ENCODE data around the gene FILIP1.

Gene FILIP1

DNA sequence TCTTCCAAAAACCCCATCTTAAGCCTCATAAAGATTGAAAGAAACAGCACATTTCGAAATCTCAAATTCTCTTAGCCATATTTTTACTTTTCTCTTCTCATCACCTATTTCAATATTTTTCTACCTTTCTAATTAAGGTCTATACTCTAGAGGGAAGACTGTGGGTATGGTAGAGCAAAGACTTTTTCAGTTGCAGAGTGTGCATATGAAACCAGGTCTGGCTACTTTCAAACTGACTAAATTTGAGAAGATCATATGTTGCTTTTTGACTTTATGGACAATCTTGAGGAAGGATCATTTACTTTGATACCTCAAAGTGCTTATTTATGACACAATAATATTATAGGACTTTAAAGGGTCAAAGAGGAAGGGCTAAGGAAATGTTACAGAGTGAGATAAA is 20.7 kb downstream of the FILIP1 start:
- Histone ChIP-seq H2BK12ac (ENCODE audit: low read length in 2 of 2) (no peak overlapping the region), H3K27ac (ENCODE audit: low read length, poor library complexity, severe bottlenecking) (no peak overlapping the region), H4K91ac (ENCODE audit: low read length) (no peak overlapping the region), H3K79me1 (replicated peaks; ENCODE audit: low read length, poor library complexity, severe bottlenecking) (peaks cover 2% of the 10 kb centered on the region), H3K4ac (ENCODE audit: low read depth in 1 of 2, low read length in 2 of 2) (no peak overlapping the region), H3K14ac (ENCODE audit: low read length in 2 of 2) (no peak overlapping the region), H4K8ac (ENCODE audit: low read length) (no peak overlapping the region), H3K18ac (ENCODE audit: low read depth in 1 of 2, low read length in 2 of 2) (no peak overlapping the region), H3K36me3 (ENCODE audit: control insufficient read depth in 1 of 2, insufficient read depth in 2 of 2, low read depth in 1 of 2, low read length in 2 of 2) (no peaks in the 10 kb centered on the region), H3K4me3 (ENCODE audit: insufficient read depth in 1 of 2, low read depth in 1 of 2, low read length in 2 of 2) (no peak overlapping the region), H3K4me1 (ENCODE audit: control insufficient read depth, insufficient read depth, low read depth, low read length) (peaks cover 1% of the 10 kb centered on the region), H2BK15ac (ENCODE audit: low read depth, poor library complexity, severe bottlenecking) (no peak overlapping the region), H3K9me3 (ENCODE audit: control insufficient read depth, low read length) (no peaks in the 10 kb centered on the region), H2BK5ac (ENCODE audit: low read depth, low read length, poor library complexity, severe bottlenecking) (no peak overlapping the region), H2AK5ac (ENCODE audit: low read length, severe bottlenecking) (no peak overlapping the region), H3K23ac (ENCODE audit: low read length in 2 of 2) (no peak overlapping the region), H2AFZ (ENCODE audit: low read depth, low read length) (no peak overlapping the region), H3K27me3 (ENCODE audit: control insufficient read depth in 1 of 2, insufficient read depth in 1 of 2, low read length in 2 of 2) (no peaks in the 10 kb centered on the region), H3K9ac (ENCODE audit: low read length) (no peak overlapping the region), H2BK120ac (ENCODE audit: low read depth, low read length) (no peak overlapping the region), H3K4me2 (ENCODE audit: low read length, poor library complexity, severe bottlenecking) (no peak overlapping the region)
- no CpG with 5 or more reads among the region's 1 CpG for WGBS
- no peak for DNase-seq

DNA sequence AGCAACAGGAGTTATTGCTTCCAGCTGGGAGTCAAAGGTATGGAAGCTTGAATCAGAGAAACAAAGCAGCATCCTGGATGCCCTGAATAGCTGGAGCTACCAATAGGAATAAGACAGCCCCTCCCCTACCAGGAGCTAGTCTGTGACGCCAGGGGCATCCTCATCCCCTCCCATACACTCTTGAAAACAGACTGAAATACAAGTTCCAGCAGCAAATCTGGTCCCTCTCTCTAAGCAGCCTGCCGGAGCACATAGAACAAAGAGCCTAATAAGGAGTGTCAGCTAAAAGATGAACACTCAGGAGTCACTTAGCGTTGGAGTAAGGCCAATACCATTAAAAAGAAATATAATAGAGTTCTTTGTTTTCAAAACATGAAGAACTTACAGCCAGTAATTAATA is 25.6 kb downstream of the FILIP1 start:
- no peak overlapping the region for H3K9ac ChIP-seq (ENCODE audit: low read length)
- H3K4me3 ChIP-seq (ENCODE audit: insufficient read depth in 1 of 2, low read depth in 1 of 2, low read length in 2 of 2): no peak overlapping the region
- no peak overlapping the region for H2BK15ac ChIP-seq (ENCODE audit: low read depth, poor library complexity, severe bottlenecking)
- H2BK5ac ChIP-seq (ENCODE audit: low read depth, low read length, poor library complexity, severe bottlenecking): no peak overlapping the region
- no peaks in the 10 kb centered on the region for H3K36me3 ChIP-seq (ENCODE audit: control insufficient read depth in 1 of 2, insufficient read depth in 2 of 2, low read depth in 1 of 2, low read length in 2 of 2)
- H3K18ac ChIP-seq (ENCODE audit: low read depth in 1 of 2, low read length in 2 of 2): no peak overlapping the region
- no peak overlapping the region for H2AFZ ChIP-seq (ENCODE audit: low read depth, low read length)
- H2BK12ac ChIP-seq (ENCODE audit: low read length in 2 of 2): no peak overlapping the region
- H4K8ac ChIP-seq (ENCODE audit: low read length): no peak overlapping the region
- no peak overlapping the region for H2BK120ac ChIP-seq (ENCODE audit: low read depth, low read length)
- H3K4me2 ChIP-seq (ENCODE audit: low read length, poor library complexity, severe bottlenecking): no peak overlapping the region
- H3K4me1 ChIP-seq (ENCODE audit: control insufficient read depth, insufficient read depth, low read depth, low read length): no peaks in the 10 kb centered on the region
- no peak overlapping the region for H3K23ac ChIP-seq (ENCODE audit: low read length in 2 of 2)
- no peak overlapping the region for H3K14ac ChIP-seq (ENCODE audit: low read length in 2 of 2)
- no peaks in the 10 kb centered on the region for H3K9me3 ChIP-seq (ENCODE audit: control insufficient read depth, low read length)
- no peak for DNase-seq
- no peak overlapping the region for H3K27ac ChIP-seq (ENCODE audit: low read length, poor library complexity, severe bottlenecking)
- no peak overlapping the region for H3K4ac ChIP-seq (ENCODE audit: low read depth in 1 of 2, low read length in 2 of 2)
- WGBS: 14% methylated on average over 1 of the region's 3 CpGs
- H3K27me3 ChIP-seq (ENCODE audit: control insufficient read depth in 1 of 2, insufficient read depth in 1 of 2, low read length in 2 of 2): no peaks in the 10 kb centered on the region
- no peak overlapping the region for H4K91ac ChIP-seq (ENCODE audit: low read length)
- H3K79me1 ChIP-seq (replicated peaks; ENCODE audit: low read length, poor library complexity, severe bottlenecking): peaks cover 6% of the 10 kb centered on the region
- no peak overlapping the region for H2AK5ac ChIP-seq (ENCODE audit: low read length, severe bottlenecking)

DNA sequence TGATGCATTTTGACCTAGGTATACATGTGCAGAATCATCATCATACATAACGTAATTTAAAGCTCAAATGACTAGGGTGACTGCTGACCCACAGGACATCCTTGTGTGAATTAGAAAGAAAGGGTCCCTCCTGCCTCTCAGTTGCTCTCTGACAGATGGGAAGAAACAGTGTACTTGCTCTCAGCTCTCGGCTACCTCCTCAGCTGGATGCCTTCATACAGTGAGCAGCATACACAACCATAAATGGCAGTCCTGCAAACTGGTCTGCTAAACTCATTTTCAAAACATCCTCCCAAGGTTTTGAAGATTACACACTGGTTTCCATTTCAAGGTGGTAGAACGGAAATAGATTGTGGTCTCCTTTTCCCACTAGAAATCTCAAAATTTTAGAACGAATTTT is 26.3 kb downstream of the FILIP1 start:
- Histone ChIP-seq H3K14ac (ENCODE audit: low read length in 2 of 2) (no peak overlapping the region), H2AK5ac (ENCODE audit: low read length, severe bottlenecking) (no peak overlapping the region), H3K27ac (ENCODE audit: low read length, poor library complexity, severe bottlenecking) (no peak overlapping the region), H3K9me3 (ENCODE audit: control insufficient read depth, low read length) (no peaks in the 10 kb centered on the region), H3K4me2 (ENCODE audit: low read length, poor library complexity, severe bottlenecking) (no peak overlapping the region), H3K4ac (ENCODE audit: low read depth in 1 of 2, low read length in 2 of 2) (no peak overlapping the region), H2AFZ (ENCODE audit: low read depth, low read length) (no peak overlapping the region), H3K36me3 (ENCODE audit: control insufficient read depth in 1 of 2, insufficient read depth in 2 of 2, low read depth in 1 of 2, low read length in 2 of 2) (no peaks in the 10 kb centered on the region), H3K27me3 (ENCODE audit: control insufficient read depth in 1 of 2, insufficient read depth in 1 of 2, low read length in 2 of 2) (no peaks in the 10 kb centered on the region), H3K79me1 (replicated peaks; ENCODE audit: low read length, poor library complexity, severe bottlenecking) (peaks cover 6% of the 10 kb centered on the region), H2BK5ac (ENCODE audit: low read depth, low read length, poor library complexity, severe bottlenecking) (no peak overlapping the region), H3K23ac (ENCODE audit: low read length in 2 of 2) (no peak overlapping the region), H2BK120ac (ENCODE audit: low read depth, low read length) (no peak overlapping the region), H3K4me3 (ENCODE audit: insufficient read depth in 1 of 2, low read depth in 1 of 2, low read length in 2 of 2) (no peak overlapping the region), H2BK15ac (ENCODE audit: low read depth, poor library complexity, severe bottlenecking) (no peak overlapping the region), H3K9ac (ENCODE audit: low read length) (no peak overlapping the region), H4K91ac (ENCODE audit: low read length) (no peak overlapping the region), H2BK12ac (ENCODE audit: low read length in 2 of 2) (no peak overlapping the region), H4K8ac (ENCODE audit: low read length) (no peak overlapping the region), H3K18ac (ENCODE audit: low read depth in 1 of 2, low read length in 2 of 2) (no peak overlapping the region), H3K4me1 (ENCODE audit: control insufficient read depth, insufficient read depth, low read depth, low read length) (no peaks in the 10 kb centered on the region)
- DNase-seq: no peak
- WGBS: 92% methylated on average over 3 of the region's 4 CpGs

DNA sequence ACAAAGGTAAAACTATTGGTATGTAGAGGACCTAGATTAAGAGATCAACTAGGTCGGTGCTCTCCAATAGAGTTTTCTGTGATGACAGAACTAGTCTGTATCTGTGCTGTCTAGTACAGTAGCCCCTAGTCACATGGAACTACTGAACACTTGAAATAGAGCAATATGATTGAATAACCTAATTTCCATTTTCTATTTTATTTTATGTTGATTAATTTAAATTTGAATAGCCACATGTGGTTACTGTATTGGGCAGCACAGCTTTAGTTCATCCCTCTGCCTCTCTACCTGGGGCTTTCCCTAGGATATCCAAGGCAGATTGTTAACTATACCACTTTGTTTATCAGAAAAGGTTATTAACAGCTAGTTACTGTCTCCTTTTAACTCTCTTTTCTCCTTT is 27.0 kb downstream of the FILIP1 start:
- Histone ChIP-seq H2BK120ac (ENCODE audit: low read depth, low read length) (no peak overlapping the region), H2BK12ac (ENCODE audit: low read length in 2 of 2) (no peak overlapping the region), H3K79me1 (replicated peaks; ENCODE audit: low read length, poor library complexity, severe bottlenecking) (peaks cover 10% of the 10 kb centered on the region), H3K36me3 (ENCODE audit: control insufficient read depth in 1 of 2, insufficient read depth in 2 of 2, low read depth in 1 of 2, low read length in 2 of 2) (no peaks in the 10 kb centered on the region), H3K27me3 (ENCODE audit: control insufficient read depth in 1 of 2, insufficient read depth in 1 of 2, low read length in 2 of 2) (no peaks in the 10 kb centered on the region), H3K18ac (ENCODE audit: low read depth in 1 of 2, low read length in 2 of 2) (no peak overlapping the region), H3K23ac (ENCODE audit: low read length in 2 of 2) (no peak overlapping the region), H2AFZ (ENCODE audit: low read depth, low read length) (no peak overlapping the region), H4K8ac (ENCODE audit: low read length) (no peak overlapping the region), H3K4ac (ENCODE audit: low read depth in 1 of 2, low read length in 2 of 2) (no peak overlapping the region), H3K27ac (ENCODE audit: low read length, poor library complexity, severe bottlenecking) (no peak overlapping the region), H3K4me2 (ENCODE audit: low read length, poor library complexity, severe bottlenecking) (no peak overlapping the region), H3K4me3 (ENCODE audit: insufficient read depth in 1 of 2, low read depth in 1 of 2, low read length in 2 of 2) (no peak overlapping the region), H3K14ac (ENCODE audit: low read length in 2 of 2) (no peak overlapping the region), H3K4me1 (ENCODE audit: control insufficient read depth, insufficient read depth, low read depth, low read length) (no peaks in the 10 kb centered on the region), H2BK5ac (ENCODE audit: low read depth, low read length, poor library complexity, severe bottlenecking) (no peak overlapping the region), H2BK15ac (ENCODE audit: low read depth, poor library complexity, severe bottlenecking) (no peak overlapping the region), H4K91ac (ENCODE audit: low read length) (no peak overlapping the region), H2AK5ac (ENCODE audit: low read length, severe bottlenecking) (no peak overlapping the region), H3K9ac (ENCODE audit: low read length) (no peak overlapping the region), H3K9me3 (ENCODE audit: control insufficient read depth, low read length) (no peaks in the 10 kb centered on the region)
- 100% methylated on average over 1 of the region's 1 CpG for WGBS
- DNase-seq: no peak

Measured in mesenchymal stem cell (in vitro differentiated cells and primary cell).